GM12865 (cell line): ENCODE data around the gene IRF2.
A peak's percentile ranks its signal among the peaks of the same experiment; 100 is the strongest.

Source experiments
- DNase-seq: peaks from one replicate; pipeline ENCODE4 v3.0.0; 2010; ENCODE audit warnings: low read depth
- H3K4me3 ChIP-seq: 2 replicates; pipeline ENCODE4 v1.5.1; 2011; ENCODE audit warnings: mild to moderate bottlenecking, low read depth, low read length, control low read depth
- CTCF ChIP-seq: IDR thresholded peaks from 2 replicates; pipeline ENCODE4 v1.5.1; 2011; ENCODE audit warnings: low read length, control low read depth, low read depth, inconsistent platforms; ENCODE audit not compliant: insufficient read depth; ENCODE audit errors: missing control alignments

IRF2 gene

GRCh38 chr4:184474263-184475095 is at the start of gene IRF2:
Gene IRF2 (minus strand): TSS chr4:184474550. CDS start chr4:184429064, 45,486 bp downstream.
- TF ChIP-seq CTCF = no peak

GRCh38 chr4:184515606-184516005 is 41.3 kb upstream of the IRF2 start:
- no peak overlapping the region for H3K4me3 ChIP-seq
- DNase-seq = no peak
- TF ChIP-seq CTCF = no peak

More at GRCh38 chr4:184474263-184475095, at the start of gene IRF2:
- peak; percentile 100 for DNase-seq
- H3K4me3 ChIP-seq = peak within 1 kb of the TSS; percentile 96

GRCh38 chr4:184514121-184514988 is 40.0 kb upstream of the IRF2 start:
- H3K4me3 ChIP-seq = peak overlapping the region; percentile 13; the same call in 1 of the 2 replicates
- TF ChIP-seq CTCF = no peak
- peak; percentile 97 for DNase-seq

GRCh38 chr4:184513802-184514120 is 39.4 kb upstream of the IRF2 start:
- peak overlapping the region; percentile 12; the same call in 1 of the 2 replicates for H3K4me3 ChIP-seq
- DNase-seq = no peak
- TF ChIP-seq CTCF = no peak

- no peak overlapping the region for H3K4me3 ChIP-seq
- DNase-seq = no peak
- TF ChIP-seq CTCF = no peak
These were observed 36.8 kb upstream of the IRF2 start for GRCh38 chr4:184511156-184511555.

GRCh38 chr4:184510401-184510800 is 36.1 kb upstream of the IRF2 start:
- no peak for DNase-seq
- no peak for TF ChIP-seq CTCF
- no peak overlapping the region for H3K4me3 ChIP-seq
